Measurements from ENCODE around the gene ZNF611. TPM values are rescaled to one million over a fixed set of nuclear protein-coding genes. Genes with fewer than 3 reads are reported as not detected.
"Not testable (repeated sequence)": the region's sequence is repeated elsewhere in the genome, so short reads cannot be mapped to it uniquely, and the experiment has no call there.

Gene ZNF611
- polyA plus RNA-seq (2012; ENCODE audit: missing spikeins), result 6.2 TPM

DNA sequence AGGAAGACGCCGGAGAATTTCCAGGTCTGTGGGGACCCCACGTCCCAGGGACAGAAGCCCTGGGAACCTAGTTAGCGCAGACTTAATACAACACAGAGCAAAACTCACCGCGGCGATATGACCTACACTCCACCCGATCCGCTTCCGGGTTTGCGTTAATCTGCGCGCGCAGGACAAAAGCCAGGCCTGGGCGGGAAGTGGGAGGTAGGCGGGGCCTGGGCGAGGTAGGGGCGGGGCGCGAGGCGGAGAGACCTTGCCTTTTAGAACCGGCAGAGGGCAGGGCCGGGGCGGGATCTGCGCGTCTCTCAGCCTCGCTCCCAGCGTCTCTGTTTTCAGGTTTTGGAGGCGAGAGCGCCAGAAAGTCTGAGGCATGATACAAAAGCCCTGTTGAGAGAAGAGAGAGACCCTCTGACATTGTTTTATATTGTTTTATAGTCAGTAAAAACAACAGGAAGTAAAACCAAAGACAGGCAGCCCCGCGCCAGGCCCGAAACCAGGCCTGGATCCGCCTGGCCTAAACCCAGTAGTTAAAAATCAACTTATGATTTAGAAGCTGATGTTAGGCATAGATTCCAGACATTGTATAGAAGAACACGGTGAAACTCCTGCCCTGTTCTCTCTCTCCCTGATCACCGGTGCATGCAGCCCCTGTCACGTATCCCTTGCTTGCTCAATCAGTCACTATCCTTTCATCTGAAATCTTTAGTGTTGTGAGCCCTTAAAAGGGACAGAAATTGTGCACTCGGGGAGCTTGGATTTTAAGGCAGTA, at the start of gene ZNF611:
Gene ZNF611, minus strand, starts transcription at position 152 of the 769 bp plus-strand sequence. CDS start 19,150 bp downstream, outside the sequence.
- DNase-seq (ENCODE audit: insufficient read length), result peak; percentile 80
- FAIRE-seq, result peak; percentile 97
- peak; percentile 61; the same call in 1 of the 2 replicates for TF ChIP-seq TAF1 (IDR thresholded peaks at IDR 0.05; ENCODE audit: borderline replicate concordance, low read depth, low read length)
- peak; percentile 86 for TF ChIP-seq POLR2AphosphoS5 (IDR thresholded peaks at IDR 0.05; ENCODE audit: low read depth, low read length)
- TF ChIP-seq POLR2A (IDR thresholded peaks at IDR 0.05; ENCODE audit: low read depth, low read length), result peak; percentile 86

DNA sequence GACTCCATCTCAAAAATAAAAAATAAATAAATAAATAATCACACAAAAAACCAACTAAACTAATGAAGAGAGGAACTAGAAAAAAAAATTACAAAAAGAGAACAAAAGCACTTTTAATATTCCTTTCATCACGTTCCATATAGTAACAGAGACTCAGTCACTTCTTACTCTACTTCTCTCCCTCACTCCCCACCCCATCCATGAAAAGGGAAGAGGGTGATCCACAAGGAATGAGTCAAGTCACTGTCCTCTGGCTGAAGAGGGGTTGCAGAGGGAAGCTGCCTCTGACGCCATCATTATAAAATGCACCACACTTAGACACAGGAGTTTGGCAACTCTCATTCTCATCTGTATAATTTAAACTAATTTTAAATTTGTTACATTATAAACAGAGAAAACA, 48.0 kb upstream of the ZNF611 start:
- not testable (repeated sequence) for FAIRE-seq; DNase-seq (ENCODE audit: insufficient read length)

DNA sequence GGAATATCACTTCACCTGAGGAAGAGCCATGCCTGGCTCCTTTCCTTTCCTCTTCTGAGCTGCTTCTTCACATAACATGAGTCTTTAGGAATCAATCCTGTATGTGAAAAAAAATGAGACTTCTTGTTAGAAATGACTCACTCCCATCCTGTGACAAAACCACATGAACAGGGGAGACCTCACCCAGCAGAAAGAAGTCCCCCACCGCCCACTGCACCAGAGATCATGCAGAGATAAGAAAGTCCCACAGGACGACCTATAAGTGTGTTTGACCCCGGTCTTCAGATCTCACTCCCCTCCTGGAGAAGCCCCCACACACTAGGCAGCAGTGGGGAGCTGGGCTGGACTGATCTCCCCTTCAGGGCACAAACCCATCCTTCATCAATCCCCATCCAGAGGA, 44.0 kb upstream of the ZNF611 start:
- no peak for FAIRE-seq
- no peak for DNase-seq (ENCODE audit: insufficient read length)
- TF ChIP-seq TAF1 (IDR thresholded peaks at IDR 0.05; ENCODE audit: borderline replicate concordance, low read depth, low read length), result no peak
- TF ChIP-seq POLR2A (IDR thresholded peaks at IDR 0.05; ENCODE audit: low read depth, low read length), result no peak
- TF ChIP-seq POLR2AphosphoS5 (IDR thresholded peaks at IDR 0.05; ENCODE audit: low read depth, low read length), result no peak

DNA sequence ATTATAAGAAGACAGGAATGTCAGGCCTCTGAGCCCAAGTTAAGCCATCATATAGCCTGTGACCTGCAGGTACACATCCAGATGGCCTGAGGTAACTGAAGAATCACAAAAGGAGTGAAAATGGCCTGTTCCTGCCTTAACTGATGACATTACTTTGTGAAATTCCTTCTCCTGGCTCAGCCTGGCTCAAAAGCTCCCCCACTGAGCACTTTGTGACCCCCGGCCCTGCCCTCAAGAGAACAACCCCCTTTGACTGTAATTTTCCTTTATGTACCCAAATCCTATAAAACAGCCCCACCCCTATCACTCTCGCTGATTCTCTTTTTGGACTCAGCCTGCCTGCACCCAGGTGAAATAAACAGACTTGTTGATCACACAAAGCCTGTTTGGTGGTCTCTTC, 21.6 kb upstream of the ZNF611 start:
- not testable (repeated sequence) for DNase-seq (ENCODE audit: insufficient read length); FAIRE-seq

DNA sequence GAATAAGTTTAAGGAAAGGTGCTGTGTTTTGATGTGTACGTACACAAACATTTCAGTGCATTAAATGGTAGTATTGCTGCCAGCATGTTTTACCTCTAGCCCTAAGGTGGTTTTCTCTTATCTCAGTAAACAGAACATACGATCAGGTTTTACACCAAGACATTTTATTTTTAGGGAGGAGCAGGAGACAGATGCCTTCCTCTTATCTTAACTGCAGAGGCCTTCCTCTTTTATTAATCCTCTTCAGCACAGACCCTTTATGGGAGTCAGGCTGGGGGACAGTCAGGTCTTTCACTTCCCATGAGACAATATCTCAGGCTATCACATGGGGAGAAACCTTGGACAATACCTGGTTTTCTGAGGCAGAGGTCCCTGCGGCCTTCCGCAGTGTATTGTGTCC, 14.9 kb upstream of the ZNF611 start:
- no peak for FAIRE-seq
- no peak for DNase-seq (ENCODE audit: insufficient read length)
- TF ChIP-seq POLR2A (IDR thresholded peaks at IDR 0.05; ENCODE audit: low read depth, low read length) (no peak), POLR2AphosphoS5 (IDR thresholded peaks at IDR 0.05; ENCODE audit: low read depth, low read length) (no peak), TAF1 (IDR thresholded peaks at IDR 0.05; ENCODE audit: borderline replicate concordance, low read depth, low read length) (no peak)

DNA sequence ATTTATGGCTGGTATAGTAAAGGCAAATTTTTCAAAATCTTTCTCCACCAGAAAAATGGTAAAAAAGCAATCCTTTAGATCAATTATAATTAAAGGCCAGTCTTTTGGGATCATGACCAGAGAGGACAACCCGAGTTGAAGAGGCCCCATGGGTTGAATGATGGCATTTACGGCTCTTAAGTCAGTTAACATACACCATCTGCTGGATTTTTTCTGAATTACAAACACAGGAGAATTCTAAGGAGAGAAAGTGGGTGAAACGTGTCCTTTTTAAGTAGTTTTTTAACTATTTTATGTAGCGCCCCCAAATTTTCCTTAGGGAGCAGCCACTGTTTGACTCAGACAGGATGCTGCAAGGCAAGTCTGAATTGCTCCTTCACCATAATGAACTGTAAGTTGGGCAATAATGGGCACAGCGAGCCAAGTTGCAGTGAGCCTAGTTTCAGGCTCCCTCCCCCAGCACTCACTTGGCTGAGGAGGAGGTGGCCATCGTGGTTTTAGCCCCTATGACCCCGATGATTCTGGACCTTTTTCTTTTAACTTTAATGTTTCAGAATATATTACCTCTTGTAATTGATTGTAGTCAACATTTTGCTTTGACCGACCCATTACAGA, 13.6 kb upstream of the ZNF611 start:
- DNase-seq (ENCODE audit: insufficient read length), result no peak
- no peak for FAIRE-seq
- TF ChIP-seq POLR2A (IDR thresholded peaks at IDR 0.05; ENCODE audit: low read depth, low read length) (no peak), POLR2AphosphoS5 (IDR thresholded peaks at IDR 0.05; ENCODE audit: low read depth, low read length) (no peak), TAF1 (IDR thresholded peaks at IDR 0.05; ENCODE audit: borderline replicate concordance, low read depth, low read length) (no peak)

DNA sequence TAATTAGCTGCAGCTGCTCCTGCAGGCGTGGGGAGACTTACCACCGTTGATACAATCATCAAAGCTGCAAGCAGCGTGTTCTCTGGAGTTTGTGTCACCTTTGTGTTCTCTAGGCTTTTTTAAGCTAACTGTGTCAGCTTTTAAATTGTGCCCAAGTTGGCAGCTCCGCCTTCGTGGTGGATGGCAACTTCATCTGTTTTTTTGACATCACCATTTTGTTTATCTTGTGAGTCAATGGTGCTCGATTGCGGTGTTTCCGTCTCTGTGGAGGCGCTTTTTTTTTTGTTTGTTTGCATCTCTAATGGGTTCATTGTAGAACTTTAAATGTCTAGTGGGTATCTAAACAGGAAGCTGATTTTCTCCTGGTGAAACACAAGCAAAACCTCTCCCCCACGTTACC, 11.1 kb upstream of the ZNF611 start:
- not testable (repeated sequence) for DNase-seq (ENCODE audit: insufficient read length); FAIRE-seq

DNA sequence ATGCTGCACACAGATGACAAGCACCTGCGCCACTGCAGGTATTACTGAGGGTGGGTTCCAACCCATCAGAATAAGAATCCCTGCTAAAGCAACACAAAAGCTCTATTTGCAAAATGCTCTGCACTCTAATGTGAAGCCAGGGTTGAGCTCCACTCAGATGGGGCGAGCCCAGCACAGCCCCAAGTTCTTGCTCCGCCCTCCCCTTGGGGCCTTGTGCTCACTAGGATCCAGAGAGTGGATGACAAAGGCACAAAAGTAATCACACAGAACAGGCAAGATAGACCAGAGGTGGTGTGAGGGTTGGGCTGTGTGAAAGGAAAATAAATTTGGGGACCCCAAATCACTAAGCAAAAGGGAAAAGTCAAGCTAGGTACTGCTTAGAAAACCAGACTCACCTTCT, 8.2 kb upstream of the ZNF611 start:
- FAIRE-seq, result no peak
- DNase-seq (ENCODE audit: insufficient read length), result no peak
- TF ChIP-seq POLR2A (IDR thresholded peaks at IDR 0.05; ENCODE audit: low read depth, low read length), result no peak
- TF ChIP-seq POLR2AphosphoS5 (IDR thresholded peaks at IDR 0.05; ENCODE audit: low read depth, low read length), result no peak
- no peak for TF ChIP-seq TAF1 (IDR thresholded peaks at IDR 0.05; ENCODE audit: borderline replicate concordance, low read depth, low read length)

DNA sequence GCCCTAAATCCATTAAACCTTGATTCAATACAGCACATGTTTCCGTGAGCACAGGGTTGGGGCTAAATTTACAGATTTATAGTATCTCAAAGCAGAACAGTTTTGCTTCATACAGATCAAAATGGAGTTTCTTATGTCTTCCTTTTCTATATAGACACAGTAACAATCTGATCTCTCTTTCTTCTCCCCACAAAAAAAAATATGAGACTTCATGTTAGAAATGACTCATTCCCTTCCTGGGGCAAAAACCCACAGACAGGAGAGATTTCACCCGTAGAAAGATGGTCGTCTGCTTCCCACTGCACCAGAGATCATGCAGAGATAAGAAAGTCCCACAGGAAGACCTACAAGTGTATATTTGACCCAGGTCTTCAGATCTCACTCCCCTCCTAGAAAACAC, 7.7 kb upstream of the ZNF611 start:
- DNase-seq (ENCODE audit: insufficient read length), result no peak
- TF ChIP-seq POLR2A (IDR thresholded peaks at IDR 0.05; ENCODE audit: low read depth, low read length) (no peak), POLR2AphosphoS5 (IDR thresholded peaks at IDR 0.05; ENCODE audit: low read depth, low read length) (no peak), TAF1 (IDR thresholded peaks at IDR 0.05; ENCODE audit: borderline replicate concordance, low read depth, low read length) (no peak)
- FAIRE-seq, result no peak

DNA sequence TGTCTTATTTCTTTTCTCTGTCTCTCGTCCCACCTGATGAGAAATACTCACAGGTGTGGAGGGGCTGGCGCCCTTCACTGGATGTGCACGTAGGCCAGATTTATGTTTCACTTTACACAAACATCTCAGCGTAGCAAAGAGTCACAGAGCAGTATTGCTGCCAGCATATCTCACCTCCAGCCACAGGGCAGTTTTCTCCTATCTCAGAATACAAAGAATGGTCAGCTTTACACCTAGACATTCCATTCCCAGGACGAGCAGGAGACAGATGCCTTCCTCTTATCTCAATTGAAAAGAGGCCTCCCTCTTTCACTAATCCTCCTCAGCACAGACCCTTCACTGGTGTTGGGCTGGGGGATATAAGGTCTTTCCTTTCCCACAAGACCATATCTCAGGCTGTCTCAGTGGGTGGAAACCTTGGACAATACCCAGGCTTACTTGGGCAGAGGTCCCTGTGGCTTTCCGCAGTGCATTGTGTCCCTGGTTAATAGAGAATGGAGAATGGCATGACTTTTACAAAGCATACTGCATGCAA, 7.2 kb upstream of the ZNF611 start:
- DNase-seq (ENCODE audit: insufficient read length) (no peak), FAIRE-seq (no peak)
- TF ChIP-seq POLR2A (IDR thresholded peaks at IDR 0.05; ENCODE audit: low read depth, low read length), result no peak

DNA sequence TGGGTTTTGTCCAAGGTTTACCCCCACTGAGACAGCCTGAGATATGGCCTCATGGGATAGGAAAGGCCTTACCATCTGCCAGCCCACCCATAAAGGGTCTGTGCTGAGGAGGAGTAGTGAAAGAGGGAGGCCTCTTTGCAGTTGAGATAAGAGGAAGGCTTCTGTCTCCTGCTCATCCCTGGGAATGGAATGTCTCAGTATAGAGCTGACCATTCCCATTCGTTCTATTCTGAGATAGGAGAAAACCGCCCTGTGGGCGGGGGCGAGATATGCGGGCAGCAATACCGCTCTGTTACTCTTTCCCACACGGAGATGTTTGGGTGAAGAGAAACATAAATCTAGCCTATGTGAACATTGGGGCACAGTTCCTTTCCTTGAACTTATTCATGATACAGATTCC, 6.5 kb upstream of the ZNF611 start:
- DNase-seq (ENCODE audit: insufficient read length); FAIRE-seq: not testable (repeated sequence)

DNA sequence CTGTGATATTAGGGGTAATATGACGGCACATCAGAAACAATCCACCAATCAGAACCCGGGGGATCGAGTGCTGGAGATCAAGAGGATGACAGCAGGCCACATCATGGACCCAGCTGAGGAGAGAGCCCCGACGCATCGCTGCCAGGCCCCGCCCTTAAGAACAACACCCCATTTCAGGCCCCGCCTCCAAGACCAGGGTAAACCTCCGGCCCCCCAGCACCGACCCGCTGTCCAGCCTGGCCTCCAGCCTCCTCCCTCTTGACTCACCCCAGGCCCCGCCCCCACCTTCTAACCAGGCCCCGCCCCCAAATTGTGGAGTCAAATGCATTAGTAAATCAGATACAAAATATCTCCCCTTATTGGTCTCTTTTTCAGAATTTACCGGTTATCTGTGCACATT, 4.7 kb upstream of the ZNF611 start:
- FAIRE-seq (no peak), DNase-seq (ENCODE audit: insufficient read length) (no peak)
- TF ChIP-seq POLR2A (IDR thresholded peaks at IDR 0.05; ENCODE audit: low read depth, low read length) (no peak), POLR2AphosphoS5 (IDR thresholded peaks at IDR 0.05; ENCODE audit: low read depth, low read length) (no peak), TAF1 (IDR thresholded peaks at IDR 0.05; ENCODE audit: borderline replicate concordance, low read depth, low read length) (no peak)

DNA sequence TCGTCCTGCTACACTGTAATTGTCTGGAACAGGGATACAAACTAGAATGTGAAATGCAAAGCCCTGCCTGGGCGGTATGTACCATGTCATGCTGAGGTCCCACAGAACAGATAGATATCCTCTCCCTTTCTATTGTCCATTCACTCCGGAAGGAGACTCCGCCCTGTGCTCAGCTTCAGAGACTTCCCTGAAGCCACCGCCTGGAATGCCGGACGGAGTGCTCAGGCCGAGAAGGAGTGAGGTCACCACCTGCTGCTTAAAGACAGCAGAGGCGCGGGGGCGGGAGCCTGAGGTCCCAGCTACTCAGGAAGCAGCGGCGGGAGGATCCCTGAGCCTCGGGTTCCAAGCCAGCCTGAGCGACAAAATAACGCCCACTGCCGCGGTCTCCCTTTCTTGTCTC, 890 bp upstream of the ZNF611 start:
- no peak for DNase-seq (ENCODE audit: insufficient read length)
- FAIRE-seq, result no peak
- TF ChIP-seq POLR2A (IDR thresholded peaks at IDR 0.05; ENCODE audit: low read depth, low read length), result no peak
- no peak for TF ChIP-seq POLR2AphosphoS5 (IDR thresholded peaks at IDR 0.05; ENCODE audit: low read depth, low read length)

All from GM12892 (cell line).